Measurements from ENCODE around the gene MAP1A. TPM values are rescaled to one million over a fixed set of nuclear protein-coding genes. Genes with fewer than 3 reads are reported as not detected.
"Not testable (repeated sequence)": the region's sequence is repeated elsewhere in the genome, so short reads cannot be mapped to it uniquely, and the experiment has no call there.

The MAP1A gene
- polyA plus RNA-seq, 3 donors, result 0.45 to 5.4 (median 1.00) TPM

GRCh38 chr15:43562753-43563152, 45.3 kb downstream of the MAP1A start:
- WGBS, 3 donors, result 71 to 100% (median 94%) methylated on average over 2 of the region's 3 CpGs
- not testable (repeated sequence) for H3K27ac ChIP-seq (ENCODE audit: low read depth, low read length)

- not testable (repeated sequence) for H3K27ac ChIP-seq (ENCODE audit: low read depth, low read length)
- WGBS, 3 donors, result no CpG with 5 or more reads among the region's 8 CpGs
Observed at GRCh38 chr15:43563793-43564192, 46.4 kb downstream of the MAP1A start.

- H3K27ac ChIP-seq (ENCODE audit: low read depth, low read length), result not testable (repeated sequence)
- no CpG with 5 or more reads among the region's 2 CpGs for WGBS, 3 donors
Observed at GRCh38 chr15:43566615-43567014, 49.2 kb downstream of the MAP1A start.

- WGBS, 3 donors, result no CpG with 5 or more reads among the region's 1 CpG
Observed at GRCh38 chr15:43574607-43575006, 57.2 kb downstream of the MAP1A start.

More at GRCh38 chr15:43574607-43575006, 57.2 kb downstream of the MAP1A start:
- not testable (repeated sequence) for H3K27ac ChIP-seq (ENCODE audit: low read depth, low read length)

Other genes with a start within 250 kb of the MAP1A start
- under 1 TPM in 1 of 3 donors, not detected in 2; 0.02 TPM for gene TGM7, start 215.4 kb upstream of the MAP1A start, polyA plus RNA-seq
- 1 to 10 TPM; 2.1 to 5.5 (median 2.5) TPM for gene LCMT2, start 187.0 kb upstream of the MAP1A start, polyA plus RNA-seq
- gene ZSCAN29, start 146.6 kb upstream of the MAP1A start, polyA plus RNA-seq, result 1 to 10 TPM; 6.1 to 8.7 (median 6.3) TPM
- gene TUBGCP4, start 146.5 kb upstream of the MAP1A start, polyA plus RNA-seq, result 1 to 10 TPM; 3.6 to 5.2 (median 5.2) TPM
- 1 to 10 TPM; 5.2 to 8.6 (median 5.5) TPM for gene TP53BP1, start 24.5 kb upstream of the MAP1A start, polyA plus RNA-seq
- gene PPIP5K1, start 72.6 kb downstream of the MAP1A start, polyA plus RNA-seq, result 1 to 10 TPM; 6.1 to 9.0 (median 8.3) TPM
- gene CKMT1B, start 76.4 kb downstream of the MAP1A start, polyA plus RNA-seq, result 10 to 100 TPM in 1 of 3 donors, 1 to 10 TPM in 2; 2.4 to 10.0 (median 5.2) TPM
- under 1 TPM in 2 of 3 donors, not detected in 1; 0.19 to 0.21 TPM for gene STRC, start 101.2 kb downstream of the MAP1A start, polyA plus RNA-seq
- 1 to 10 TPM; 1.0 to 2.1 (median 1.6) TPM for gene CATSPER2, start 131.2 kb downstream of the MAP1A start, polyA plus RNA-seq
- gene CKMT1A, start 176.3 kb downstream of the MAP1A start, polyA plus RNA-seq, result 1 to 10 TPM; 1.6 to 5.8 (median 3.6) TPM
- gene PDIA3, start 228.8 kb downstream of the MAP1A start, polyA plus RNA-seq, result 100 to 1,000 TPM; 103 to 141 (median 117) TPM

All from adipose tissue (tissue), 3 donors.